ENCODE results near the gene GALNS. TPM values are rescaled to one million over a fixed set of nuclear protein-coding genes. Genes with fewer than 3 reads are reported as not detected.
"Not testable (repeated sequence)": the region's sequence is repeated elsewhere in the genome, so short reads cannot be mapped to it uniquely, and the experiment has no call there.

Gene GALNS
- total RNA-seq, 2 experiments from 2014 or later: 18.4 to 19.7 TPM

DNA sequence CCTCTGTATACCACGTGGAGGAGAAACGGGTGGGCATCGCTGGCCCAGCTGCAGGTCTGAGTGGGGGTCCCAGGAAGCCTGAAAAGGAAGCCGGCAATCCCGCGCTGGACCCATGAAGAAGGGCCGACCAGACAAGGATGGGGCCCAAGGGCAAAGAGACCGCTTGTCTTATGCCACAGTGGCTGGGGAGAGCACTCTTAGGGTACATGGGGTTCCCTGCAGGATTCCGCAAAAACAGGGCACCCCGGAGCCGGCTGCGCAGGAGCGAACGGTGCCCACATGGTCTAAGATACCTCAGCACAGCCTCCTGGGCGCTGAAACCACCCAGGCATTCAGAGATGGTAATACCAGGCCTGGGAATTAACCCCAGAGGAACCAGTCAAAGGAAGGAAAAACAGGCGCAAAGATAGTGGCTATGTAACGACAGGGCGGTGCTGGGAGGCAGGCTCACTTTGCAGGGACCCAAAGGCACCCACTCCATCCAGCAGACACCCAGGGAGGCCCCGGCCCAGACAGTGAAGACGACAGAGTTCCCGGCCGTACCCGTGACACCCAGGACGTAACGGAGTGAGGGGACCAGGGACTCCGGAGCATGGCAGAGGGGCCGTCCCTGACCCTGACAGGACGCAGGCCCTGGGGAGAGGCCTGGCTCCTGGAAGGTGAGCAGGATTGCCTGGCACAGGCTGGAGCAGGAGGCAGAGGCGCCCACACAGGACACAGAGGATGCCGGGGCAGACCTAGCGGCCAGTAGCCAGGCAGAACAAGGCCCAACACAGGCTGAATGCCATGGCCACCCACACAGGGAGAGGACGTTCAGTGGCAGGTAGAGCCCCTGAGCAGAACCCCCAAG is 82.0 kb downstream of the GALNS start:
- intact Hi-C loops (cut with DNase I, micrococcal nuclease): no loop called here
- peaks cover 27% of the 10 kb centered on the region for H3K36me3 ChIP-seq (ENCODE audit: insufficient read depth, low read length)
- ChIA-PET POLR2A (interaction anchor here (0.8 to 1.6 kb wide), 2 partner anchors 8 to 29 kb away, joined by 3 to 4 read pairs; no protein-coding TSS in a partner anchor), CTCF (no interaction called here)
- peaks cover 76% of the 10 kb centered on the region for H3K4me1 ChIP-seq (ENCODE audit: insufficient read depth, low read length)
- H3K9me3 ChIP-seq (ENCODE audit: control insufficient read depth in 1 of 2, insufficient read depth in 1 of 2, low read length in 2 of 2): no peaks in the 10 kb centered on the region
- H3K27ac ChIP-seq (ENCODE audit: low read depth in 1 of 2, low read length in 2 of 2): no peak overlapping the region
- TF ChIP-seq, protein P1, sequence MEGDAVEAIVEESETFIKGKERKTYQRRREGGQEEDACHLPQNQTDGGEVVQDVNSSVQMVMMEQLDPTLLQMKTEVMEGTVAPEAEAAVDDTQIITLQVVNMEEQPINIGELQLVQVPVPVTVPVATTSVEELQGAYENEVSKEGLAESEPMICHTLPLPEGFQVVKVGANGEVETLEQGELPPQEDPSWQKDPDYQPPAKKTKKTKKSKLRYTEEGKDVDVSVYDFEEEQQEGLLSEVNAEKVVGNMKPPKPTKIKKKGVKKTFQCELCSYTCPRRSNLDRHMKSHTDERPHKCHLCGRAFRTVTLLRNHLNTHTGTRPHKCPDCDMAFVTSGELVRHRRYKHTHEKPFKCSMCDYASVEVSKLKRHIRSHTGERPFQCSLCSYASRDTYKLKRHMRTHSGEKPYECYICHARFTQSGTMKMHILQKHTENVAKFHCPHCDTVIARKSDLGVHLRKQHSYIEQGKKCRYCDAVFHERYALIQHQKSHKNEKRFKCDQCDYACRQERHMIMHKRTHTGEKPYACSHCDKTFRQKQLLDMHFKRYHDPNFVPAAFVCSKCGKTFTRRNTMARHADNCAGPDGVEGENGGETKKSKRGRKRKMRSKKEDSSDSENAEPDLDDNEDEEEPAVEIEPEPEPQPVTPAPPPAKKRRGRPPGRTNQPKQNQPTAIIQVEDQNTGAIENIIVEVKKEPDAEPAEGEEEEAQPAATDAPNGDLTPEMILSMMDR (IDR thresholded peaks at IDR 0.05): no peak
- no peak for DNase-seq
- Mint-ChIP-seq H3K4me1 (ENCODE audit: low read depth) (peaks cover 17% of the 10 kb centered on the region), H3K36me3 (ENCODE audit: low read depth) (no peaks in the 10 kb centered on the region), H3K4me3 (no peak overlapping the region), H3K9me3 (no peaks in the 10 kb centered on the region), H3K27me3 (no peaks in the 10 kb centered on the region), H3K27ac (no peak overlapping the region)
- no peak for ATAC-seq (ENCODE audit: poor library complexity)
- H3K4me3 ChIP-seq (ENCODE audit: low read length): no peak overlapping the region
- H3K27me3 ChIP-seq (ENCODE audit: control insufficient read depth in 1 of 2, insufficient read depth in 2 of 2, low read length in 2 of 2): no peaks in the 10 kb centered on the region

DNA sequence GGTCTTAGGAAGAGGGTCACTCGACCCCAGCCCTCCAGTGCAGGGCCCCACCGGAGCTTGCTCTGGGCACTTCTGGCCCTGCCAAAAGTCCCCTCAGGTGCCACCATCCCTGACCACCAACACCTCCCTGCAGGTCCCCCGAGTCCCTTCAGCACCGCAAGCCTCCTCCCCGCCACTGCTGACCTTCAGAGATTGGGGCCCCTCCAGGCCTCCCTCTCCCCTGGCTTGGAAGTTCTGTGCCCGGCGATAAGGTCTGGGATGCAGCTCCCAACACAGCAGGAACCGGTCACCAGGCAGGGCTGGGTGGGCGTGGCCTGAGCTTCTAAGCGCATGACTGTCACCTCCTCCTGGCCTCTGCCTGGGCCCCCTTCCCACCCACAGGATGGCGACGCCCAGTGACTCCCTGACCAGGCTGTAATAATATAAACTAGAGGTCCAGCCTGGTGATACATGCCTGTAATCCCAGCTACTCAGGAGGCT is 82.9 kb downstream of the GALNS start:
- Mint-ChIP-seq H3K4me1 (ENCODE audit: low read depth) (peaks cover 12% of the 10 kb centered on the region), H3K9me3 (no peaks in the 10 kb centered on the region), H3K4me3 (no peak overlapping the region), H3K27me3 (no peaks in the 10 kb centered on the region), H3K27ac (no peak overlapping the region), H3K36me3 (ENCODE audit: low read depth) (no peaks in the 10 kb centered on the region)
- DNase-seq (peak in 2 of 14 experiments; percentile 22 to 47), ATAC-seq (ENCODE audit: poor library complexity) (no peak)
- TF ChIP-seq, protein P1 (IDR thresholded peaks at IDR 0.05): no peak
- intact Hi-C loops (cut with DNase I, micrococcal nuclease): no loop called here
- ChIA-PET CTCF (no interaction called here), POLR2A (interaction anchor here (0.8 to 1.6 kb wide), 2 partner anchors 8 to 28 kb away, joined by 3 to 4 read pairs; no protein-coding TSS in a partner anchor)
- no peaks in the 10 kb centered on the region for H3K27me3 ChIP-seq (ENCODE audit: control insufficient read depth in 1 of 2, insufficient read depth in 2 of 2, low read length in 2 of 2)
- H3K9me3 ChIP-seq (ENCODE audit: control insufficient read depth in 1 of 2, insufficient read depth in 1 of 2, low read length in 2 of 2): no peaks in the 10 kb centered on the region
- no peak overlapping the region for H3K4me3 ChIP-seq (ENCODE audit: low read length)
- H3K27ac ChIP-seq (ENCODE audit: low read depth in 1 of 2, low read length in 2 of 2): no peak overlapping the region
- peaks cover 76% of the 10 kb centered on the region for H3K4me1 ChIP-seq (ENCODE audit: insufficient read depth, low read length)
- H3K36me3 ChIP-seq (ENCODE audit: insufficient read depth, low read length): peaks cover 31% of the 10 kb centered on the region

DNA sequence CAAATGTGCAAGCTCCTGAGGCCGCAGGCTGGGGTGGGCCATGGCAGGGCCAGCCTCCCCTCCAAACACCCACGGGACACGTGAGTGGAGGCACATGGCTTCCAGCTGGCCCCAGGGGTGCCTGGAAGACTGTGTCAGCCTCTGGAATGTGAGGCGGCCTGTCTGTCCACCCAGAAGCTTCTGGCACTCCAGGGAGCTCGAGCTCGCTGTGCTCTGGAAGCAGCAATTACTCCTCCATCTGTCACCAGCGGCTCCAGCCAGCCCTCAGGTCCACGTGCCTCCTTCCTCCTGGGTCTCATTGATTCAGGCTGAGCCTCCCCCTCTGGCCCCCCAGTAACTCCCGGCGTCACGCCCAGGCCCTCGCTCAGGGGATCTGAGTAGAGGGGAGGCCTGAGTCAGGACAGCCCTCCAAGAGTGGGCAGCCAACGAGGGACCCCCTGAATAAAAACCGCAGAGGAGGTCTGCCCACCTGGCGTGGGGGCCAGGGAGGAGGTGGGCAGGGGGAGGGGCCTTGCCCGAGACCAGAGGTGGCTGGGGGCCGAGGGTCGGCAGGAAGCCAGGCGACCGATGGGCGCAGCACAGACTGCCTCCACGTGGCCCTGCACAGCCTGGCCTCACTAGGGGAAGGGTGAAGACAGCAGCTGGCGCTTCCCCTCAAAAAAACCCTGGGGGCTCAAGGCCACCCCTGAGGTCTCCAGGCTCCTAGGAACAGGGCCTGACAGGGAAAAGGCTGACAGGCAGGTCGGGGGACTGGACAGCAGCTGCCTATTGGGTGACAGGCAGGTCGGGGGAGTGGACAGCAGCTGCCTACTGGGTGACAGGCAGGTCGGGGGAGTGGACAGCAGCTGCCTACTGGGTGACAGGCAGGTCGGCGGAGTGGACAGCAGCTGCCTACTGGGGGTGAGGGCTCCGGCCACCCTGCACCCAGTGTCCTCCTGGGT is 83.6 kb downstream of the GALNS start:
- Mint-ChIP-seq H3K4me1 (ENCODE audit: low read depth) (peaks cover 8% of the 10 kb centered on the region), H3K9me3 (no peaks in the 10 kb centered on the region), H3K27me3 (no peaks in the 10 kb centered on the region), H3K36me3 (ENCODE audit: low read depth) (no peaks in the 10 kb centered on the region), H3K27ac (no peak overlapping the region), H3K4me3 (no peak overlapping the region)
- DNase-seq (no peak), ATAC-seq (ENCODE audit: poor library complexity) (no peak)
- H3K27ac ChIP-seq (ENCODE audit: low read depth in 1 of 2, low read length in 2 of 2): no peak overlapping the region
- intact Hi-C loops (cut with DNase I, micrococcal nuclease): no loop called here
- H3K4me1 ChIP-seq (ENCODE audit: insufficient read depth, low read length): peaks cover 76% of the 10 kb centered on the region
- ChIA-PET CTCF (no interaction called here), POLR2A (interaction anchor here (1.6 kb wide), 1 partner anchor 9 kb away, joined by 4 read pairs; no protein-coding TSS in a partner anchor)
- TF ChIP-seq, protein P1 (IDR thresholded peaks at IDR 0.05): no peak
- H3K9me3 ChIP-seq (ENCODE audit: control insufficient read depth in 1 of 2, insufficient read depth in 1 of 2, low read length in 2 of 2): no peaks in the 10 kb centered on the region
- H3K27me3 ChIP-seq (ENCODE audit: control insufficient read depth in 1 of 2, insufficient read depth in 2 of 2, low read length in 2 of 2): no peaks in the 10 kb centered on the region
- H3K36me3 ChIP-seq (ENCODE audit: insufficient read depth, low read length): peaks cover 27% of the 10 kb centered on the region
- H3K4me3 ChIP-seq (ENCODE audit: low read length): no peak overlapping the region

DNA sequence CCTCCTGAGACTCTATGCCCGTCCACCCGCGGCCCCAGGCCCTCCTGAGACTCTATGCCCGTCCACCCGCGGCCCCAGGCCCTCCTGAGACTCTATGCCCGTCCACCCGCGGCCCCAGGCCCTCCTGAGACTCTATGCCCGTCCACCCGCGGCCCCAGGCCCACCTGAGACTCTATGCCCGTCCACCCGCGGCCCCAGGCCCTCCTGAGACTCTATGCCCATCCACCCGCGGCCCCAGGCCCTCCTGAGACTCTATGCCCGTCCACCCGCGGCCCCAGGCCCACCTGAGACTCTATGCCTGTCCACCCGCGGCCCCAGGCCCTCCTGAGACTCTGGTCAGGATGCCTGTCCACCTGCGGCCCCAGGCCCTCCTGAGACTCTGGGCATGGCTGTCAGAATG is 85.0 kb downstream of the GALNS start:
- peaks cover 15% of the 10 kb centered on the region for H3K4me1 Mint-ChIP-seq (ENCODE audit: low read depth)
- POLR2A ChIA-PET: interaction anchor here (1.7 kb wide), 1 partner anchor 12 kb away, joined by 7 read pairs; no protein-coding TSS in a partner anchor
- H3K27ac ChIP-seq (ENCODE audit: low read depth in 1 of 2, low read length in 2 of 2); CTCF ChIA-PET; DNase-seq; H3K27me3 Mint-ChIP-seq; H3K9me3 ChIP-seq (ENCODE audit: control insufficient read depth in 1 of 2, insufficient read depth in 1 of 2, low read length in 2 of 2); ATAC-seq (ENCODE audit: poor library complexity); H3K9me3 Mint-ChIP-seq; H3K4me3 Mint-ChIP-seq; H3K36me3 Mint-ChIP-seq (ENCODE audit: low read depth); H3K27me3 ChIP-seq (ENCODE audit: control insufficient read depth in 1 of 2, insufficient read depth in 2 of 2, low read length in 2 of 2); H3K4me3 ChIP-seq (ENCODE audit: low read length); H3K27ac Mint-ChIP-seq; intact Hi-C loops (cut with DNase I, micrococcal nuclease): not testable (repeated sequence)
- Histone ChIP-seq H3K36me3 (ENCODE audit: insufficient read depth, low read length) (peaks cover 20% of the 10 kb centered on the region), H3K4me1 (ENCODE audit: insufficient read depth, low read length) (peaks cover 83% of the 10 kb centered on the region)
